HG02763 (cell line): ENCODE data around the gene THTPA.

Experiments
- ATAC-seq: cut with Tn5 transposase; IDR thresholded peaks from one replicate; pipeline ENCODE4 v1.9.1; 2021; ENCODE audit warnings: mild to moderate bottlenecking, moderate library complexity; ENCODE audit not compliant: unreplicated experiment

THTPA gene

GRCh38 chr14:23566778-23567185 lies 10.7 kb downstream of the THTPA start:
- ATAC-seq = no peak

- peak; percentile 92 for ATAC-seq
Measured at GRCh38 chr14:23567186-23568020, 11.3 kb downstream of the THTPA start, which contains the start of gene AP1G2. Gene AP1G2, minus strand, starts transcription at chr14:23567791. Its CDS starts 477 bp downstream, at chr14:23567314.

DNA sequence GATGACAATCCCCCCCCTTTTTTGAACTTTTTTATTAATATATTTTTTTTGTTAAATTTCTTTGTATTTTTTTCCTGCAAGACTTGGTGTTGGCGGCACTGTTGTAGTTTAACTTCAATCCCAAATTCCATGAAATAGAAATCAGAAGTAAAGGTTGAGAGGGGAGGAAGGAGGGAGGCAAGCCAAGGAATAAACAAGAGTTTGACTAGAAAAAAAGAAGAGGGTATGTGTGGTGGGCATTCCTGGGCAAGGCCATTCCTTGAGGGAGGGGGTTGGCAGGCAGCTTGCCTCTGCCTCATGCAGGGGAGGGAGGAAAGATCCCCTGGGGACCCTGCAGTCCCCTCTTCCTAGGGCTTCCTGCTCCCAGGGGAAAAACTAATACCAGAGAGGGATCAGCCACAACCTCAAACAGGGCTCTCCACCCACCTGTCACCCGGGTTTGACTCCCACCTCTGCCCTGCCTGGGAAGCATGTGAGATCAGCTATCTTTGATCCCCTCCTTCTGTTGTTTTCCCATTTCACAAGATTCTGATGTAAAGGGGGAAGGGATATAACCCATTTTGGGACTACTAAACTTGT lies 12.0 kb downstream of the THTPA start:
- ATAC-seq = no peak

GRCh38 chr14:23568600-23569331 lies 12.7 kb downstream of the THTPA start:
- no peak for ATAC-seq

- ATAC-seq = no peak
Measured at GRCh38 chr14:23569443-23570151, 13.5 kb downstream of the THTPA start.

DNA sequence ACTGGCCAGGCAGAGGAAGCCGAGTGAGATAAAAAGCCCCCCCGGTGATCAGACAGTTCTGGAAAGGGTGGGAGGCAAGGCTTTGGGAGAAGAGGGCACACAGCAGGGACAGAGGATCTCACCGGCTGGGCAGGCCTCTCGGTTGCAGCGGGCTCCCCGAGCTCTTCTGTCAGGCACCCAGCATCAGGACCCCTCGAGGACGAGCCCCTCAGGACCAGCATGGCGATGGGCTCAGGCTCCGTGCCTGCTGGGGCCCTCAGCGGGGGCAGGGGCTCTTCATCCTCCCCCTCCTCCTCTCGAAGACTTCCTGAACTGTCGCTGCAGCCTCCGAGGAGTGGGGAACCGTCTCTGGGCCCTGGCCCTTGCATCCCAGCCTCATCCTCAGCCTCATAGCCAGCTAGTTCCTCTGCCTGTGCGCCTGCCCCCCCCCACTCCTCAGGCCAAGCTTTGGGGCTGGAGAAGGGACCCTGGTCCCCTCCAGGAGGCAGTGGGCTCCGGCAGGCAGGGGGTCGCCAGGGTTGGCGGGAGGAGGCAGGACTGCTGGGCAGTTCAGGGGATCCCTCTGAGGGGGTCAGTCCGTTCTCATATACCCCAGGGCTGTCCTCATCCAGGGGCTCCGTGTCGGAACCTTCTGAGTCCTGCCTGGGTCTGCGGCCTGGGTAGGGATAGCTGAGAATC lies 14.9 kb downstream of the THTPA start:
- ATAC-seq = no peak

GRCh38 chr14:23571701-23572523 lies 15.8 kb downstream of the THTPA start:
- no peak for ATAC-seq

DNA sequence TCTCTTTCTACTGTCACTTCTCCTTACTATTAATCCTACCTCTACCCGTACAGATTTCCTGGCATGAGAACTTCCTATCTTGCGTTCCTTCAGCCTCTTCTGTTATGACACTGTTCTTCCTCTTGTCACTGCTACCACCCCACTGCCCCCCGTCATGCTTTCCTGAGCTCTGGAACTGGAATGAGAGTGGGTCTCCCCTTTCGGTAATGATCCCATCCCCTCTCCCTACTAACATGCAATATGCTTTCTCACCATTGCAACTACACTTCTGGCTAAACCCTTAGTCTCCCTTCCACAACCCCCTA lies 16.4 kb downstream of the THTPA start:
- no peak for ATAC-seq

DNA sequence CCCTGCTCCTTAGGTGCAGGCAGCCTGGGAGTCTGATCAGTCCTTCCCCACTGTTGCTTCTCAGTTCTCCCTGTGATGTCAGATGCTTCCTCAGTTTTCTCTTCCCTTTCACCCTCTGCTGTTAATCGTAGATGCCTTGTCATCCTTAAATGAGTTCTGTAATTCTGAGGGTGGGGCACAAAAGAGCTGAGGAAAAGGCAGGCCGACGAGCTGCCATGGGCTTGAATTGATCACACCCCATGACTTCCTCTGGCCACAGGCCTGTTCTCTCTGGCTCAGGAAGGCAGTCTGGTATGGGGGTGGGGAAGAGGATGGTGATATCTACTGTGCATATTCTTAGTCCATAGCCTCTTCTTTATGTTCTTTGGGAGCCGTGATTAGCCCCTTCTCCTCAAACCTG lies 16.8 kb downstream of the THTPA start:
- no peak for ATAC-seq

GRCh38 chr14:23573384-23574015 lies 17.4 kb downstream of the THTPA start:
- no peak for ATAC-seq

DNA sequence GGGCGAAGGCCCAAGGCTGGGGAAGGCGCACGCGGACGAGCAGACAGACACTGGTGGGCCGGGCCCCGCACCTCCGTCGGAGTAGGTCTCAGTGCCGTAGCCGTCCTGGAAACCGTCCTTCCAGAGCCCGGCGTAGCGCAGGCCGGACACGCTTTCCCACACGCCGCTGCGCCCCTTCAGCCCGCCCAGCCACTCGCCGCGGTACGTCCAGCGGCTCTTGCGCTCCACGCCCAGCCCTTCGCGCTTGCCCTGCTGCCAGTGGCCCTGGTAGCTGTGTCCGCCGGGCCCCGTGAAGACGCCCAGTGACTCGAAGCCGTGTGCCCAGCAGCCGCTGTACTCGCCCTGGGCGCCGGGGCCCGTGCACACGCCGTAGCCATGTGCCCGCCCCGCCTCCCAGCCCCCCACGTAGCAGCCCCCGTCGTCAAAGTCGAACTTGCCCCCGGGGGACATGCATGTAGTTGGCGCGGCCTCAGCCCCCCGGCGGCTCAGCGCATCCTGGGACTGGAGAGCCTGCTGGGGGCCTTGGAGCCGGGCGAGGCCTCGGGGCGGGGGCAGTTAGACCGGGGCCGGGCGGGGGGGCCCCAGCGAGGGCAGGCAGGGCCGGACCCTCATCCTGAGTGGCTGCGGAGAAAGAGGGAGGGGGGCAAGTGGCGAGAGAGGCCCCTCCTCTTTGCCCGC lies 21.1 kb downstream of the THTPA start:
- no peak for ATAC-seq

GRCh38 chr14:23577710-23578392 lies 21.8 kb downstream of the THTPA start:
- no peak for ATAC-seq

GRCh38 chr14:23578560-23579310 lies 22.7 kb downstream of the THTPA start, which contains the start of gene JPH4:
Gene JPH4, minus strand, starts transcription at chr14:23578790. Its CDS starts 1,337 bp downstream, at chr14:23577453.
- no peak for ATAC-seq

DNA sequence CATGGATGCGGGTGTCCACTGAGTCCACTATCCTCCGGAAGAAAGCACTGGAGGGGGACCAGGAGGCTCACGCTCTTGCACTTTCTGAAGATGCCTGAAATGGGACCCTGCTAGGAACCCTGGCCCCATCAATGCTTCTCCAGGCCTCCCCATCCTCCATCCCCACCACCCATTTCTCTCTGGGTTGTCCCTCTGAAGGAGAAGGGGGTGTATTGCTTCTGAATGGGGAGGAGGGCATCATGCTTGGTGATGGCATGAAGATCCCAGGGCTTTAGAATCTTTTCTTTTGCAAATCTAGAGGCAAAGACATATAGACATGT lies 23.2 kb downstream of the THTPA start:
- no peak for ATAC-seq

GRCh38 chr14:23579739-23580138 lies 23.7 kb downstream of the THTPA start:
- ATAC-seq = no peak

GRCh38 chr14:23580152-23580926 lies 24.3 kb downstream of the THTPA start:
- ATAC-seq = no peak

GRCh38 chr14:23580948-23581281 lies 24.8 kb downstream of the THTPA start:
- no peak for ATAC-seq
